Glutamatergic neuron (in vitro differentiated cells): Measurements from ENCODE around the gene PSMB11. TPM values are rescaled to one million over a fixed set of nuclear protein-coding genes. Genes with fewer than 3 reads are reported as not detected.

Experiments used
- DNase-seq: peaks from one replicate; pipeline ENCODE4 v3.0.0; 2022
- H3K27ac Mint-ChIP-seq: one replicate; pipeline ENCODE4 v1.8.0; 2020; ENCODE audit warnings: mild to moderate bottlenecking, mixed read lengths, inconsistent platforms; ENCODE audit not compliant: unreplicated experiment
- H3K27me3 Mint-ChIP-seq: one replicate; pipeline ENCODE4 v1.8.0; 2020; ENCODE audit warnings: mild to moderate bottlenecking, moderate library complexity, mixed read lengths, inconsistent platforms; ENCODE audit not compliant: unreplicated experiment
- H3K36me3 Mint-ChIP-seq: one replicate; pipeline ENCODE4 v1.8.0; 2020; ENCODE audit warnings: mild to moderate bottlenecking, mixed read lengths, inconsistent platforms; ENCODE audit not compliant: unreplicated experiment
- H3K4me1 Mint-ChIP-seq: one replicate; pipeline ENCODE4 v1.8.0; 2020; ENCODE audit warnings: mild to moderate bottlenecking, low read depth, mixed read lengths, inconsistent platforms; ENCODE audit not compliant: unreplicated experiment
- H3K4me3 Mint-ChIP-seq: one replicate; pipeline ENCODE4 v1.8.0; 2020; ENCODE audit warnings: mild to moderate bottlenecking, mixed read lengths, inconsistent platforms; ENCODE audit not compliant: unreplicated experiment
- H3K9me3 Mint-ChIP-seq: one replicate; pipeline ENCODE4 v1.8.0; 2020; ENCODE audit warnings: mild to moderate bottlenecking, moderate library complexity, mixed read lengths, inconsistent platforms; ENCODE audit not compliant: unreplicated experiment
- CTCF ChIP-seq: fragments of 200-600 bp; sonication (generic); IDR thresholded peaks from one replicate; pipeline ENCODE4 v1.5.0; 2021; ENCODE audit not compliant: partially characterized antibody, unreplicated experiment
- total RNA-seq: library from RNA; stranded (reverse); fragmentation: NEBNext Ultra II Directional; extraction: Animal tissue kit (Norgen Biotek cat#: 25700); gene quantifications from one replicate; pipeline ENCODE4 v1.2.1, GENCODE V29; 2021; ENCODE audit not compliant: unreplicated experiment

The PSMB11 gene
- total RNA-seq, 1 donor from 2014 or later: not detected

GRCh38 chr14:23021434-23021833 lies 20.6 kb upstream of the PSMB11 start:
- H3K9me3 Mint-ChIP-seq: peaks cover 20% of the 10 kb centered on the region
- H3K4me1 Mint-ChIP-seq: peaks cover 53% of the 10 kb centered on the region
- no peak for DNase-seq
- H3K36me3 Mint-ChIP-seq: no peaks in the 10 kb centered on the region
- H3K4me3 Mint-ChIP-seq: peak overlapping the region; percentile 74
- no peak for TF ChIP-seq CTCF
- peak overlapping the region; percentile 98 for H3K27ac Mint-ChIP-seq
- peaks cover 7% of the 10 kb centered on the region for H3K27me3 Mint-ChIP-seq

GRCh38 chr14:23021889-23022442 lies 20.0 kb upstream of the PSMB11 start:
- no peak for DNase-seq
- Mint-ChIP-seq H3K27me3 (peaks cover 7% of the 10 kb centered on the region), H3K4me3 (peak overlapping the region; percentile 74), H3K36me3 (no peaks in the 10 kb centered on the region), H3K4me1 (peaks cover 53% of the 10 kb centered on the region), H3K27ac (peak overlapping the region; percentile 98), H3K9me3 (peaks cover 20% of the 10 kb centered on the region)
- no peak for TF ChIP-seq CTCF

- TF ChIP-seq CTCF: no peak
- Mint-ChIP-seq H3K27me3 (peaks cover 7% of the 10 kb centered on the region), H3K4me1 (peaks cover 55% of the 10 kb centered on the region), H3K9me3 (peaks cover 20% of the 10 kb centered on the region), H3K36me3 (no peaks in the 10 kb centered on the region), H3K27ac (peak overlapping the region; percentile 100), H3K4me3 (peak overlapping the region; percentile 84)
- no peak for DNase-seq
Measured at GRCh38 chr14:23023022-23023794, 18.8 kb upstream of the PSMB11 start.

- H3K9me3 Mint-ChIP-seq: peaks cover 20% of the 10 kb centered on the region
- peak overlapping the region; percentile 100 for H3K27ac Mint-ChIP-seq
- peak overlapping the region; percentile 84 for H3K4me3 Mint-ChIP-seq
Measured at GRCh38 chr14:23023795-23024152, 18.2 kb upstream of the PSMB11 start.

More at GRCh38 chr14:23023795-23024152, 18.2 kb upstream of the PSMB11 start:
- no peak for TF ChIP-seq CTCF
- Mint-ChIP-seq H3K27me3 (peaks cover 7% of the 10 kb centered on the region), H3K36me3 (no peaks in the 10 kb centered on the region), H3K4me1 (peaks cover 58% of the 10 kb centered on the region)
- no peak for DNase-seq
